C4-2B (cell line): ENCODE data around the gene DNPH1.

ENCODE experiments used
- CTCF ChIP-seq: fragments of 450-650 bp; conservative IDR thresholded peaks from 2 replicates; pipeline ENCODE4 v1.5.1; 2017; ENCODE audit warnings: mild to moderate bottlenecking
- ZFX ChIP-seq: fragments of 450-650 bp; IDR thresholded peaks from 2 replicates; pipeline ENCODE4 v1.6.1; 2017

GRCh38 chr6:43242908-43243663 is 13.8 kb upstream of the DNPH1 start, which contains the start of gene TTBK1:
- no peak for TF ChIP-seq CTCF
- no peak for TF ChIP-seq ZFX
